Camera-type eye (tissue), 1 donor: ENCODE measurements around the gene TBC1D13. TPM values are rescaled to one million over a fixed set of nuclear protein-coding genes. Genes with fewer than 3 reads are reported as not detected.

ENCODE experiments used
- total RNA-seq: library from RNA; depleted of rRNA; stranded (reverse); fragments of >200 nt; gene quantifications from one replicate; pipeline ENCODE4 v1.2.3, GENCODE V29; 2014

Gene TBC1D13, protein sequence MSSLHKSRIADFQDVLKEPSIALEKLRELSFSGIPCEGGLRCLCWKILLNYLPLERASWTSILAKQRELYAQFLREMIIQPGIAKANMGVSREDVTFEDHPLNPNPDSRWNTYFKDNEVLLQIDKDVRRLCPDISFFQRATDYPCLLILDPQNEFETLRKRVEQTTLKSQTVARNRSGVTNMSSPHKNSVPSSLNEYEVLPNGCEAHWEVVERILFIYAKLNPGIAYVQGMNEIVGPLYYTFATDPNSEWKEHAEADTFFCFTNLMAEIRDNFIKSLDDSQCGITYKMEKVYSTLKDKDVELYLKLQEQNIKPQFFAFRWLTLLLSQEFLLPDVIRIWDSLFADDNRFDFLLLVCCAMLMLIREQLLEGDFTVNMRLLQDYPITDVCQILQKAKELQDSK
- 16.0 TPM for total RNA-seq

GRCh38 chr9:128786681-128787601 is at the start of gene TBC1D13:
TBC1D13 (plus strand) TSS chr9:128787253; CDS start chr9:128787354, 101 bp downstream.

DNA sequence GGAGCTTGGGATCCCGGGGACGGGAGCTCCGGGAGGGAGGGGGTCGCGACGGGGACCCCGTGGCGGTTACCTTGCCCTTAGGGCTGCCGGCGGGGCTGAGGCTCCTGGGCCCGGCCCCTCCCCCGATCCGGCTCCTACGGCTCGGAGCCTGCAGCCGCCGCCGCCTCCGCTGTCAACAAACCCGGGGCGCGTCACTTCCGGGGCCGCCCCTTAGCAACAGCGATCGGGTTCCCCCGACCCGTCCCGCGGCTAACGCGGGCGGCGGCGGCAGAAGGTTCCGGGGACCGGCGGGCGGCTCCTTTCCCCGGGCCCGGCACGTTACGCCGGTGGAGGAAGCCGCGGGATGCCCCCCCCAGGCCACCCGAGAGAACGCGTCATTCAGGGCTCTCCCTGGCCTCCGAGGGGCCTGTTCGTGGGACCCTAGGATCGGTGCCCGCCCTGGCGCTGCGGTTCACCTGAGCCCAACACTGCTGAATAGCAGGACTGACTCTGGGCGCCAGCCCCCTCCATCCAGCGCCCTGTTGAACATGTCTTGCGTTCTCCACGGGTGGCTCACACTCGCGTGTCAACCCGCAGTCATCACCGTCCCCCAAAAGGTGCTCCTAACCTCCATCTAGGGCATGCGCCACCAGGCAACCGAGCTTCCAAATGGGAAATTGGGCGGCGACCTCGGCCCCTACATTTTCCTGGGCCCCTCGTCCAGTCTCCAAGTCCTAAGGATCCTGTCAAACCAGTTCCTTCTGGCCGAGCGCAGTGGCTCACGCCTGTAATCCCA is 15.1 kb upstream of the TBC1D13 start, which contains the start of gene ZER1:
ZER1 (minus strand) TSS at position 183 of the 775 bp plus-strand sequence. CDS start 16,362 bp downstream, outside the sequence.

GRCh38 chr9:128818099-128818838 is 31.2 kb downstream of the TBC1D13 start, which contains the start of gene ENDOG:
ENDOG (plus strand) TSS chr9:128818500; CDS start chr9:128818685, 185 bp downstream.

GRCh38 chr9:128829477-128830251 is 42.6 kb downstream of the TBC1D13 start, which contains the start of gene SPOUT1:
SPOUT1 (minus strand) TSS chr9:128829794; CDS start chr9:128829780, 14 bp downstream.

Other genes with a start within 250 kb of the TBC1D13 start
- 528 TPM for gene SPTAN1, start 234.7 kb upstream of the TBC1D13 start, total RNA-seq
- gene DYNC2I2, start 130.4 kb upstream of the TBC1D13 start, total RNA-seq, result 43.9 TPM
- gene SET, start 98.0 kb upstream of the TBC1D13 start, total RNA-seq, result 355 TPM
- 8.7 TPM for gene PKN3, start 84.8 kb upstream of the TBC1D13 start, total RNA-seq
- 10.9 TPM for gene ZDHHC12, start 63.1 kb upstream of the TBC1D13 start, total RNA-seq
- 52.0 TPM for gene ZER1, start 15.3 kb upstream of the TBC1D13 start, total RNA-seq
- gene ENDOG, start 31.2 kb downstream of the TBC1D13 start, total RNA-seq, result 15.3 TPM
- 28.3 TPM for gene SPOUT1, start 42.5 kb downstream of the TBC1D13 start, total RNA-seq
- 13.0 TPM for gene KYAT1, start 94.7 kb downstream of the TBC1D13 start, total RNA-seq
- gene LRRC8A, start 94.9 kb downstream of the TBC1D13 start, total RNA-seq, result 36.3 TPM
- 19.4 TPM for gene PHYHD1, start 133.7 kb downstream of the TBC1D13 start, total RNA-seq
- 14.2 TPM for gene DOLK, start 160.3 kb downstream of the TBC1D13 start, total RNA-seq
- gene NUP188, start 160.4 kb downstream of the TBC1D13 start, total RNA-seq, result 92.9 TPM
- 52.7 TPM for gene SH3GLB2, start 241.1 kb downstream of the TBC1D13 start, total RNA-seq
- gene MIGA2, start 249.4 kb downstream of the TBC1D13 start, total RNA-seq, result 36.0 TPM